ENCODE data around the gene SORCS1. TPM values are rescaled to one million over a fixed set of nuclear protein-coding genes. Genes with fewer than 3 reads are reported as not detected.

The SORCS1 gene
- total and polyA plus RNA-seq, 8 donors: 0.46 to 2.6 (median 1.6) TPM

- 58 to 71% methylated on average over 4 of the region's 4 CpGs for WGBS, 2 donors
- ATAC-seq (no peak), FAIRE-seq (no peak), DNase-seq (no peak)
- no peaks in the 10 kb centered on the region for H3K4me1 ChIP-seq
- no peaks in the 10 kb centered on the region for H3K27me3 ChIP-seq
- no peak for TF ChIP-seq CTCF (IDR thresholded peaks at IDR 0.05)
- no peaks in the 10 kb centered on the region for H3K9me3 ChIP-seq
- intact Hi-C loops (cut with DNase I): no loop called here
- no peaks in the 10 kb centered on the region for H3K36me3 ChIP-seq
- no peak overlapping the region for H3K4me3 ChIP-seq
- no peak overlapping the region for H3K27ac ChIP-seq
Measured at GRCh38 chr10:107159871-107160270, 4.6 kb downstream of the SORCS1 start.

- FAIRE-seq (no peak), DNase-seq (no peak), ATAC-seq (no peak)
- H3K36me3 ChIP-seq: no peaks in the 10 kb centered on the region
- no peaks in the 10 kb centered on the region for H3K4me1 ChIP-seq
- H3K9me3 ChIP-seq: no peaks in the 10 kb centered on the region
- intact Hi-C loops (cut with DNase I): no loop called here
- TF ChIP-seq CTCF (IDR thresholded peaks at IDR 0.05): no peak
- H3K27ac ChIP-seq: no peak overlapping the region
- no peaks in the 10 kb centered on the region for H3K27me3 ChIP-seq
- WGBS, 2 donors: 43 to 44% methylated on average over 1 of the region's 1 CpG
- H3K4me3 ChIP-seq: no peak overlapping the region
Measured at GRCh38 chr10:107157071-107157470, 7.4 kb downstream of the SORCS1 start.

- no peak overlapping the region for H3K27ac ChIP-seq
- no peaks in the 10 kb centered on the region for H3K27me3 ChIP-seq
- DNase-seq (no peak), ATAC-seq (no peak), FAIRE-seq (no peak)
- 61 to 67% methylated on average over 1 of the region's 1 CpG for WGBS, 2 donors
- no peak for TF ChIP-seq CTCF (IDR thresholded peaks at IDR 0.05)
- no peaks in the 10 kb centered on the region for H3K4me1 ChIP-seq
- no peaks in the 10 kb centered on the region for H3K36me3 ChIP-seq
- H3K9me3 ChIP-seq: no peaks in the 10 kb centered on the region
- intact Hi-C loops (cut with DNase I): no loop called here
- H3K4me3 ChIP-seq: no peak overlapping the region
Measured at GRCh38 chr10:107152087-107152486, 12.4 kb downstream of the SORCS1 start.

GRCh38 chr10:107148906-107149305 is 15.6 kb downstream of the SORCS1 start:
- intact Hi-C loops (cut with DNase I): no loop called here
- no peak overlapping the region for H3K27ac ChIP-seq
- FAIRE-seq (no peak), ATAC-seq (no peak), DNase-seq (no peak)
- H3K27me3 ChIP-seq: no peaks in the 10 kb centered on the region
- TF ChIP-seq CTCF (IDR thresholded peaks at IDR 0.05): no peak
- 67 to 81% methylated on average over 6 of the region's 6 CpGs for WGBS, 2 donors
- no peaks in the 10 kb centered on the region for H3K9me3 ChIP-seq
- H3K4me1 ChIP-seq: no peaks in the 10 kb centered on the region
- H3K4me3 ChIP-seq: no peak overlapping the region
- no peaks in the 10 kb centered on the region for H3K36me3 ChIP-seq

GRCh38 chr10:107144490-107144889 is 20.0 kb downstream of the SORCS1 start:
- ATAC-seq (no peak), DNase-seq (no peak)
- WGBS, 2 donors: 26 to 43% methylated on average over 4 of the region's 4 CpGs

More at GRCh38 chr10:107144490-107144889, 20.0 kb downstream of the SORCS1 start:
- H3K27ac ChIP-seq: no peak overlapping the region
- H3K36me3 ChIP-seq: no peaks in the 10 kb centered on the region
- TF ChIP-seq CTCF (IDR thresholded peaks at IDR 0.05): no peak
- no peak overlapping the region for H3K4me3 ChIP-seq
- no peaks in the 10 kb centered on the region for H3K4me1 ChIP-seq
- no peak for FAIRE-seq
- no peaks in the 10 kb centered on the region for H3K9me3 ChIP-seq
- H3K27me3 ChIP-seq: no peaks in the 10 kb centered on the region
- intact Hi-C loops (cut with DNase I): no loop called here

Measured in pancreas (tissue), 10 donors.